GM21723 (cell line): ENCODE results near the gene ACRBP.
"Not testable (repeated sequence)": the region's sequence is repeated elsewhere in the genome, so short reads cannot be mapped to it uniquely, and the experiment has no call there.

Experiments used
- ATAC-seq: cut with Tn5 transposase; IDR thresholded peaks from one replicate; pipeline ENCODE4 v1.9.1; 2021; ENCODE audit warnings: mild to moderate bottlenecking, moderate library complexity; ENCODE audit not compliant: unreplicated experiment

The ACRBP gene

GRCh38 chr12:6618483-6619225 is 28.6 kb downstream of the ACRBP start:
- ATAC-seq, result no peak

GRCh38 chr12:6615802-6616201 is 31.4 kb downstream of the ACRBP start:
- no peak for ATAC-seq

DNA sequence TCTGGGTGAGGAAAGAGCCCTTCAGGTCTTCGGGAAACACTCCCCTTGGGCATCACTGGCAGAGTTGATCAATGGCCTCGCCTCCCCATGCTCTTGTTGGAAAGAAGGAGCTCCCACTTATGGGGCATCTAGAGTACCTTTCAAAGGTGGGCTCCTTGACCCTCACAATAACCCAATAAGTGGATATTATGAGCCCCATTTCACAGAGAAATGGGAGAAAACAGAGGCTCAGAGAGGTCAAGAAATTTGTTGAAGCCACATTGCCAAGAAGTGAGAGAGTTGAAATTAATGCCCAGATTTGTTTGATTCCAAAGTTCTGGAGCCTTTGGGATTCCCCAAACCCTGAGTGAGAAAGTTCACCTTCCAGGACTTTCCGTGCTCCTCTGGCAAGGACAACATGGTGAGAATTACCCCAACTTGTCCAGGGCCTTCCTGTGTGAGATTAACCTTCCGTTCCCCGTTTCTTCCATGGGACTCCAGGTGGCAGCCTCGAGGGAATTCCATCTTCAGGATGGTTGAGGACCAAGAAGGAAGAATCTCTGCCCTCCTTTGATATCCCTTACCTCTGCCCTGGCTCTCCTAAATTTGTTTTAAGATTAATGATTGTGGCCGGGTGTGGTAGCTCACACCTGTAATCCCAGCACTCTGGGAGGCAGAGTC is 32.6 kb downstream of the ACRBP start:
- ATAC-seq, result no peak

- ATAC-seq, result no peak
Measured at GRCh38 chr12:6613776-6614512, 33.3 kb downstream of the ACRBP start.

GRCh38 chr12:6613015-6613775 is 34.0 kb downstream of the ACRBP start:
- ATAC-seq, result no peak

- no peak for ATAC-seq
Measured at GRCh38 chr12:6612652-6613014, 34.6 kb downstream of the ACRBP start.

DNA sequence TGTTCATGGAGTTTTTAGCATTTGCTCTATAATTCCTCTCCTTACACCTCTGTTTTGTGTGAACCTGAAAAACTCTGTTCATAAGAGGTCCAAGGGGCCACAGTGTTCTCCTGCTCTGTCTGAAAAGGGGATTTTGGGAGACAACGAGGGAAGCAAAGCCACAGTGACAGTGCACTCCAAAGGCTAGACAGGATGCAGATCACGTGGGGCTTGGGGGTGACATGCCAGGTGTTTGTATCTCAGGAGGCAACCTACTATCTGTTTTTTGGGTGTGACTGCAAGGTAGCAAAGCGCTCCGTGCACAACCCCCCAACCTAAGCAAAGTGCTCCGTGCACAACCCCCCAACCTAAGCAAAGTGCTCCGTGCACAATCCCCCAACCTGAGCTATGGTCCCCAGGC is 35.0 kb downstream of the ACRBP start:
- no peak for ATAC-seq

GRCh38 chr12:6608592-6609281 is 38.5 kb downstream of the ACRBP start:
- ATAC-seq, result no peak

GRCh38 chr12:6607751-6608591 is 39.3 kb downstream of the ACRBP start:
- ATAC-seq, result peak; percentile 33

DNA sequence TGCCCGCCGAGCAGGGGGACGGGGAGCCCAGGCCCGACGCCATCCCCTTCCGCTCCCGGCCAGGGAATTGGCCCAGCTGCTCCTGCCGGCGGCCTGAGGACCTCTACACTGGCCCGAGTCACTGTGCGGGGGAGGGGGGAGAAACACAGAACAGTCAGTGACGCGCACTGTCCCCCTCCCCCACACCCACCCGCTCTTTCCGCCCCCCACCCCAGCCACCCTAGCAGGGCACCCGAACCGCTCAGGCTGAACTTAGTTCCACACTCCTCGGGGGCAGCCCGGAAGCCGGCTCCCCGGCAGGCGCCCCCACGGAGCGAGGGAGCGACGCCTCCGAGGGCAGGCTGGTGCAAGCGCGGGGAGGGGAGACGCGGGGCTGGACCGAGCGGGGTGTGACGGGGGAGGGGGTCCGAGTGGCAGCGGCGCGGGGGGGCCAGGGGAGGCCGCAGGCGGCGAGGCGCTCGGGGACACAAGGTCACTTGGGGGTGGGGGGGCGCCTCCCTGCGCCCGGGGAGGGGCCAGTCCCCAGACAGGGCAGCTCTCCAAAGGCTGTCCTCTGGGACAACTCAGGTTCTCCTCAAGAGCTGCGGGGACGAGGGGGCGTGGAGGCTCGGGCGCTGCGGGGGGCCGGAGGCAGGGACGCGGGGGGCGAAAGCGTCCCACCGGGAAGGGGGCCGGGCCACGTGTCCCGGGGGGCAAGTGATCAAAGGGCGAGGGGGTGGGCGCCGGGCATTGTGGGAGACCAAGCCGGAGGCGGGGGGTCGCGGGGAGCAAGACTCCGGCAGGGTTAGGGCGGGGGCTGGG is 40.7 kb downstream of the ACRBP start:
- ATAC-seq, result no peak

- no peak for ATAC-seq
Measured at GRCh38 chr12:6605421-6606330, 41.6 kb downstream of the ACRBP start.

- no peak for ATAC-seq
Measured at GRCh38 chr12:6604259-6605029, 42.8 kb downstream of the ACRBP start.

DNA sequence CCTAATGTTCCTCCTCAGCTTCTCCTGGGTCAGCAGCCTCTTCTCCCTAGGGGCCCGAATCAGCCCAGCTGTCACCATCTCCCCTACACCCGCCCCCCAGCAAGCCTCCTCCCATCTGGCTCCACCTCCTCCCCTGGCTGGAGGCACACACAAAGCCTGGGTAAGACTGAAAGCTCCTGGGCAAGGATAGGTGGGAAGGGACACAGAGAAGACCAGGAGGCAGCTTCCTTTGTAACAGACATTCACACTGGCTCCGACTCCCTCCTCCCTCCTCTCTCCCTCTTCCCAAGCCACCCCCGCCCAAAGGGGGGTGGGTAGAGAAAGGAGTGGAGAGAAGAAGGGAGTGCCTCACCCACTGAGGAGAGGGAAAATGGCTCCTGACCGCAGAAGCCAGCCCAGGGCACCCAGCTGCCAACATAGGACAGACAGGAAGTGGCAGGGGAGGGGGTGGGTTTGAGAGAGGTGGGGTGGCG is 44.1 kb downstream of the ACRBP start:
- no peak for ATAC-seq

GRCh38 chr12:6602526-6602925 is 44.7 kb downstream of the ACRBP start:
- no peak for ATAC-seq

GRCh38 chr12:6595673-6596072 is 51.6 kb downstream of the ACRBP start:
- not testable (repeated sequence) for ATAC-seq

DNA sequence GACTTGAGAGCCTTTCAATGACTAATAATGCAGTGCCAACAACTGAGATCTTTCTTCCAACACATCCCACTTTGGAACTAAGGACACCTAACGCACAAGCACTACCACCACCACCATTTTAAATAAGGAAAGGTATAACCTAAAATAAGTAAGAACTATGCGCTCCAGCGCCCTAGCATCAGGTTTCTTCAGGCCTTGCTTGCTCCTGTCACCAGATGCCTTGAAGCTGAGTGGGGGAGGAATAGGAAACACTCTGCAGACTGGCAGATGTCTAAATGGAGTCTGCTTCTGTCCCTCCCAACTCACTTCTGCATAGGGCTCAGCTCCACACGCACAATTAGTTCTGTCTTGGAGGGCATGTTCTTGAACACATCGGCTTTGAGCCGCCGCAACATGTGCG is 55.1 kb downstream of the ACRBP start:
- ATAC-seq, result no peak
